Hematopoietic multipotent progenitor cell treated with erythropoietin and hydrocortisone succinate and interleukin-3 and kit ligand, for 17 days (in vitro differentiated cells): ENCODE data around the gene SPTBN1.
"Not testable (repeated sequence)": the region's sequence is repeated elsewhere in the genome, so short reads cannot be mapped to it uniquely, and the experiment has no call there.

Experiments
- DNase-seq: peaks from one replicate; pipeline ENCODE4 v3.0.0-alpha.2; 2015; ENCODE audit warnings: low spot score

The SPTBN1 gene

GRCh38 chr2:54503192-54503591 is 47.1 kb downstream of the SPTBN1 start:
- DNase-seq = no peak

GRCh38 chr2:54503828-54504227 is 47.7 kb downstream of the SPTBN1 start:
- DNase-seq = no peak

DNA sequence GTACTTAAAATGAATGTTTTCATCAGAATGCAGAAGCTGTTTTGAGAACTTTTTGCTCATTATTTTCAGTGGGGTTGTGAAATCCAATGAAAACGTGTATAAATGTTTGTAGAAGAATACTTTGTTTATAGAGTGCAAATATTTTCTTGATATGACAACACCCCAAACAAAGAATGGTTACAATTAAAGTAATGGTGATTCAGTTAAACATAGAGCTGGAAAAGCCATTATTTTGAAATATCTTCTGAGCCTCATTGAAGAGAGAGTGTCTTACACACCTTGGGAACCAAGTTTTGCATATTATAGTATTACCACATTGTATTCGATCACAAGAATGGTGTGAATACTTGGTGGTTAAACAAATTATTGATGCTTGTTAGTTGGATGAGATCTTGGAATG is 48.7 kb downstream of the SPTBN1 start:
- DNase-seq = no peak

DNA sequence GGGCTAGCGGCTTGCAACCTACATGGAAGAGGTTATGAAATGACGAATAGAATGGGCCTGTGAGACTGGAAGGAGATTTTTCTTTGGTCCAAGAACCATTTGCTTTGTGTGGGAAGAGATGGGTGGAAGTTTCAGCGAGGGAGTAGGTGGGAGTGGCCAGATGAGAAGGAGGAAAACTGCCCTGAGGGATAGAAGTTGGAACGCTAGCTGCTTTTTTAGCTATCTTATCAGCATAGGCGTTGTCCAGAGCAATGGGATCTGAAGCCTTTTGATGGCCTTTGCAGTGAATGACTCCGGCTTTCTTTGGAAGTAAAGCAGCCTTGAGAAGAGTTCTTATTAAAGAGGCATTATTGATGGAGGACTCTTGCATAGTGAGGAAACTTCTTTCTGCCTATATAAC is 52.4 kb downstream of the SPTBN1 start:
- no peak for DNase-seq

- DNase-seq = not testable (repeated sequence)
Measured at GRCh38 chr2:54509043-54509442, 52.9 kb downstream of the SPTBN1 start.

GRCh38 chr2:54510916-54511315 is 54.8 kb downstream of the SPTBN1 start:
- DNase-seq = no peak

DNA sequence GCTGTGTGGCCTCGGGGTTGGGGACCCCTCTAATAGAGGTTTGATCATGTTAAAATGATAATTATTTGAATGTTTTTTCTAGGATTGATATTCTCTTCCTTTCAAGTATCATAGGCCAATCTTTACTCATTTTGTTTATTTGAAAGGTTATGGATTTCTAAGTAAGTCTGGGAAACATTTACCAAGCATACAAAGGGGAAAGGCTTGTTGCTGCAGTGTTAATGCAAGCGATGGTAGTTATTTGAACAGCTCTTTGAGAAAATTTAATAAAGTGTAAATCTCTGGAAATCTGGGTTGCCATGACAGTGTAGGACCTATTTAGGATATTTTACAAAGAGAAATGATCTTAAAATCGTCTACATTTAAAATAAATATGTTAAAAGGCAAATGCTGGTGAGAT is 56.1 kb downstream of the SPTBN1 start:
- no peak for DNase-seq

DNA sequence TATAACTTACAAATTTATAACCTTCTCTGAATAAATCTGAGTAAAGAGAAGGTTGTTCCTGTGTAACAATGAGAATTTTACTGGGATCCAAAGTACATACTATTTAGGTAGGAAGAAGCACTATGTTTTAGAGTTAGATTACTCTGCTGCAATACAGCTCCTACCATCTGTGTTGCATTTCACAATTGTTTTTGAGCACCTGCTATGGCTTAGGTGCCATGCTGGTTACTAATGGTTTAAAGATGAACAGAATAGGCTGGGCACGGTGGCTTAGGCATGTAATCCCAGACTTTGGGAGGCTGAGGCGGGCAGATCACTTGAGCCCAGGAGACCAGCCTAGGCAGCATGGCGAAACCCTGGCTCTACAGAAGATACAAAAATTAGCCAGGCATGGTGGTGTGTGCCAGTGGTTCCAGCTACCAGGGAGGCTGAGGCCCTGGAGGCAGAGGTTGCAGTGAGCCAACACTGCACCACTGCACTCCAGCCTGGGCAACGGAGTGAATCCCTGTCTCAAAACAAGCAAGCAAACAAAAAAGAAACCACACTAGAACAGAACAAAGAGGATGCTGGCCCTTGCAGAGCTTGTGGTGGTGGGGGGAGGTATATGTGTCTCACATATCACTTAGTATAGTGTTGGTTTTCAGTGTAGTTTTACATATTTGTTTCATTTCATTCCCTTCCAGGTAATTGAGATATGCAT is 56.7 kb downstream of the SPTBN1 start:
- no peak for DNase-seq

GRCh38 chr2:54513363-54513715 is 57.2 kb downstream of the SPTBN1 start:
- no peak for DNase-seq

DNA sequence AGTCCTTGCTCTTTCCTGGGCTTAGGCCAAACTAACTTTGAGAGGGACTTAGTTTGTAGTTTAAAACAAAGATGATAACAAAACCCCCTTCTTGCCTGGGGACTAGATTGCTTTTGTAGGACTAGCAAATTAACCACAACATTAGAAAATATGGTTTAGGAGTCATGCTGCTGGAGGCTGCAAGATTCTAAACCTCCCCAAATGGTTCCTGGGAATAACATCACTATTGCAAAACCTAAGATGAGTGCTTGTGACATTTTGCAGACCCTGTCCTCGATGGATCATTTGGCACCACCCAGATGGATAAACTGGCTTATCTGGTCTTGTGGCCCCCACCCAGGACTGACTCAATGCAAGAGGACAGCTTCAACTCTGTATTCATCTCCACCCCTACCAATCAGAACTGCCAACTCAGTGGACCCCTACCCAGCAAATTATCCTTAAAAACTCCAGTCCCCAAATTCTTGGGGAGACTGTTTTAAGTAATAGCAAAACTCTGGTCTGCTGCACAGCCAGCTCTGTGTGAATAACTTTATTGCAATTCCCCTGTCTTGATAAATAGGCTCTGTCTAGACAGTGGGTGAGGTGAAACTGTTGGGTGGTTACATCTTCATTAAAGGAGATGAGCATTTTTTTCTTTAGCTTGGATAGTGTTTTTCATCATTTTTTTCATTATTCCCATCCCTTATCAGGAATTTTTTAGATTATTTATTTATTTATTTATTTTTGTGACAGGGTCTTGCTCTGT is 58.9 kb downstream of the SPTBN1 start:
- no peak for DNase-seq

DNA sequence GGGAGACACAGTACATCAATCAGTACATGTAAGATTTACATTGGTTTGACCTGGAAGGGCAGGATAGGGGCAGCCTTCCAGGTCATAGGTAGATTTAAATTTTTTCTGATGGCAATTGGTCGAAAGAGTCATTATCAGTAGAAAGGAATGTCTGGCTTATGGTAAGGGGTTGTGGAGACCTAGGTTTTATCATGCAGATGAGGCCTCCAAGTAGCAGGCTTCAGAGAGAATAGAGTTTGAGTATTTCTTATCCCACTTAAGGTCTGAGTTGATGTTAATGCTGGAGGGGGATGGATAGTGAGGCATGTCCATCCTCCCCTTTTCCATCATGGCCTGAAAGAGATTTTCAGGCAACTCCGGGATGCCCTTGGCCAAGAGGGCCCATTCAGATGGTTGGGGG is 60.7 kb downstream of the SPTBN1 start:
- DNase-seq = no peak

GRCh38 chr2:54518016-54518415 is 61.9 kb downstream of the SPTBN1 start:
- not testable (repeated sequence) for DNase-seq

- DNase-seq = no peak
Measured at GRCh38 chr2:54518430-54518829, 62.3 kb downstream of the SPTBN1 start.

DNA sequence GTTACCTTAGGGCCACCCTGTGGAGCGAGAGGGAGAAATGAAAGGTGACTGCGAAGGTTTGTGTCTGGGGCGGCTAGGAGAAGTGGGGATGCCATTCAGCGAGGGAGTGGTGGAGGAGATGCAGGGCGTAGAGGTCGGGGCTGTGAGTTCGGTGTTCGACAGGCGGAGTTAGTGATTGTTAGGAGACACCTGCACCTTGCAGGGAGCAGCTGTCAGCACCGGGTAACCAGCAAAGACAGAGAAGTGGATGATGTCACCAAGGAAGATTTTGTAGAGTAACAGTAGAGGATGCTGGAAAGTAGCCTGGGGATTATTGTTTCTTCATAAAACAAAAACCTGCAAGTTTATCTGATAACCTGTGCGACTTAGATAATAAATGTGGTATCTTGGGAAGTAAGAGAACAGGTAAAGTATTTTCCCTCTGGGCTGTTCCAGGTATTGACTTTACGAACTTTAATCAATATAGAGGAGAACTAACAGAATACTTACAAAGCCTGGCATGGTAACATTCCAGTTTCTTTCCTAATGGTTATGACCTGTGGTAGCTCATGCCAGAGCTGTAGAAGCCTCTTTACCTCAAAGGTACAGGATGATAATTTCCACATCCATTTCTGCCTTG is 63.8 kb downstream of the SPTBN1 start:
- DNase-seq = no peak

DNA sequence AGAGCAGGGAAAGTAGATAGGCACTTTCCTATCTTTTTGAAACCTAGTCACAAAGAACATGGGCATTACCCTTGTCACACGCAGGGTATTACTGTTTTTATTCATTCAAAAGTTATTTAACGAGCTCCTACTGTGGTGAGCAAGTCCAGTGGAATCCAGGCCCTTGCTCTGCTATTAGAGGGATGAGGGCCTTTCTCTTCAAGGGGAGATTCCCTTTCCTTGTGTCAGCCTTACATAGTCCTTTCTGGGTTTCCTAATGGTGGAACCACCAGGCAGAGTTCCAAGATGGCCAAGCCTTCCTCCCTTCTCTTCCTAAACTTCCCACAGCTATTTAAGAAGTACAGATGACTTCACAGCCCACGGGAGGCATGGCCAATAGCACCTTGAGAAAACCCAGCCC is 64.6 kb downstream of the SPTBN1 start:
- no peak for DNase-seq

- DNase-seq = peak; percentile 46
Measured at GRCh38 chr2:54522624-54523281, 66.6 kb downstream of the SPTBN1 start.

DNA sequence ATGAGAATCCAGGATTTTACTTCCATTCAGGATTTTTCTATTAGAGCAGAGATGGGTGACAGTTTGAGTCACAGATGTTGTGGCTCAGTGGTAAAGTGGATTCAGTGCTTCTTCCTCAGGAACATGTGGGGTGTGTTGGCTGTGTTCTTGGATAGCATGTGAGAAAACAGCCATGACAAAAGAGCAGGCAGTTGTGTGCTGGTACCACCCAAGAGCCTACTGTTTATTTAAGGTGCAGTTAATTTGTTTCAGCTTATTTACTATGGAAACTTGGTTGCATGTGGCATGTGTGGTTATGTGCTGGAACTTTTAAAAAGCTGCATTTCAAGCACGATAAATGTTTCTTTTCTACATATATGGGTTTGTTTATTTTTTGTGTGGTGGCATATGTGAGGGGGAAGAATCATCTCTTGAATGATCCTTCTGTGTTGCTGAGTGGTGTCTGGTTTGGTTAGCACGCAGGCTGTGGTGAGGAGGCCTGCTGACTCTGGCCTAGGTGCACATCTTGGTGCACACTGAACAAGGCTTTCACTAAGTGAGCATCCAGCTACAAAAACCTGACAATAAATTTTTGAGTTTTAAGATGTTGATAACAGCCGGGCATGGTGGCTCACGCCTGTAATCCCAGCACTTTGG is 67.3 kb downstream of the SPTBN1 start:
- DNase-seq = no peak

- no peak for DNase-seq
Measured at GRCh38 chr2:54524226-54524991, 68.3 kb downstream of the SPTBN1 start.

GRCh38 chr2:54525321-54525720 is 69.2 kb downstream of the SPTBN1 start:
- DNase-seq = no peak

GRCh38 chr2:54526226-54526879 is 70.2 kb downstream of the SPTBN1 start:
- DNase-seq = no peak

DNA sequence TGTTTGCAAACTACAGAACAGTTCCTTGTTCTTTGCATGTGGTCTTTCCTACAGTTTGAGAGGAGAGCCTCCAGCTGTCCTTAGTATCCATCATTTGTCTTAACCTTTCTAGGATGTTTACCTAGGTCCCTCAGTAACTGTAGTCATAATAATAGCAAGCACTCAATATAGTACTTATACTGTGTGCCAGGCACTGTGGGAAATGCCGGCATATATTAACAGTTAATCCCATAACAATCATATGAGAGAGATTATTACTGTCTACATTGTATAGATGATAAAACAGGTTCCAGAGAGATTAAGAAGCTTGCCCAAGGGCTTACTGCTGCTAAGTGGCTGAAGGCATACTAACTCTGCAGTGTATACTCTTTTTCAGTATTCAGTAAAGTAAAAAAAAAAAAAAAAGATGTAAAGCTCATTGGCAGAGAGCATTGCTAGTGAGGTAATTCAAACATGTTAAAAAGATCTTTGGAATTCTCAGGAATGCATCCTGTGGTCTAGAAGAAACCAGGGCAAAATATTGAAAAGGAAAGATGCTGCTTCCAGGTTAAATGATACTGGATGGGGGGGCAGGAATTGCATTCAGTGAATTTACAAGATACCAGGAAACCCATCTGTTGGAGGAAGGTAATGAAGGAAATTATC is 72.3 kb downstream of the SPTBN1 start:
- no peak for DNase-seq
